Adrenal gland (tissue), 5 donors: ENCODE measurements around the gene OR52A1.

ENCODE experiments used
- CTCF ChIP-seq, 6 experiments: fragments of 450-650 bp in 4 of 6; fragments of 200-600 bp in 2 of 6; sonication (generic) in 1 of 6; IDR thresholded peaks; 1 replicate in 5 of 6; 2 replicates in 1 of 6; pipeline versions ENCODE4 v1.5.1 to v1.8.0; 2016 to 2021; ENCODE audit warnings: antibody characterized with exemption in 6 of 6, mild to moderate bottlenecking in 2 of 6, moderate library complexity in 1 of 6
- POLR2A ChIP-seq, 2 donors: fragments of 450-650 bp; IDR thresholded peaks; one replicate each; pipeline ENCODE4 v1.6.1; 2017; ENCODE audit warnings: antibody characterized with exemption in 2 of 2, mild to moderate bottlenecking in 2 of 2, moderate library complexity in 1 of 2
- donor health status: DM: no; HTN: no; CAD: no.

- TF ChIP-seq CTCF (IDR thresholded peaks at IDR 0.05), result no peak
- TF ChIP-seq POLR2A (IDR thresholded peaks at IDR 0.05), result no peak
These were observed 23.7 kb upstream of the OR52A1 start for GRCh38 chr11:5178046-5178837.
